ENCODE measurements around the gene AGBL1. TPM values are rescaled to one million over a fixed set of nuclear protein-coding genes. Genes with fewer than 3 reads are reported as not detected.

AGBL1 gene
- total and polyA plus RNA-seq, 4 donors: not detected

DNA sequence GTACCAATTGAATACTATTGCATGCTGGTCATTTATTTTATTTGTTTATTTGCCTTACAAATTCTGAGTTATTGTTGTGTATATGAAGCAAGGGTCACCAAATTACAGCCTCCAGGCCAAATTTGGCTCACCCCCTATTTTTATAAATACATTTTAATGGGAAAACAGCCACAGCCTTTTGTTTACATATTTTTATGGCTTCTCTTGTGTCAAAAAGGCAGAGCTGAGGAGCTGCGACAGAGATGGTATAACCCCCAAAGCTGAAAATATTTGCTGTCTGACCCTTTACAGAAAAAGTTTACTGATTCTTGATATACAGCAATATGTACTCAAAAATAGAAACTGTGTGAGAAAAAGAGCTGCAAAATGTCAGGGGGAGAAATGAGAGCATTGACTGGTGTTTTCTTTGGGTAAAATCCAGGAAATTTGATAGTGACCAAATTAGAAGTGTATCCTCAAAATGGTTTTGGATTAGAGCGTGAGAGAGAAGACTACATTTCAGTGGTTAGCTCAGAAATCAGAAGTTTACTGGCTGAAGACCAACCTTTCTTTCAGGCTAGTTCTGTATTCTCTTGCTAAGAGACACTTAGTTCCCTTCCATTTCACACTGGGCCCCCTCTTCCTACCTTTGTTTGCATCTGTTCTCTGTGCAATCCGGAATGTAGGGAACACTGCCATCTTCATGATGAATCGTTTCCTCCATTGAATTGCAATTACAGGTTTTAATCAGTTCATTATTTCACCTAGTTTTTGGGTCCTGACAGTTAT is 757.8 kb downstream of the AGBL1 start:
- WGBS: 53% methylated on average over 4 of the region's 4 CpGs
- no peak for TF ChIP-seq TAF1 (conservative IDR thresholded peaks at IDR 0.05)
- TF ChIP-seq NR2F2 (IDR thresholded peaks at IDR 0.05): peak; percentile 67
- no peaks in the 10 kb centered on the region for H3K4me1 ChIP-seq (ENCODE audit: control insufficient read depth in 4 of 4, insufficient read depth in 4 of 4, low read length in 3 of 4)
- H3K27ac ChIP-seq (ENCODE audit: low read depth in 1 of 2, low read length in 2 of 2): no peak overlapping the region
- H3K9ac ChIP-seq (ENCODE audit: low read depth in 1 of 2, low read length in 2 of 2): no peak overlapping the region
- H3K27me3 ChIP-seq (ENCODE audit: control insufficient read depth in 4 of 4, insufficient read depth in 4 of 4, low read length in 3 of 4): no peaks in the 10 kb centered on the region
- H3K9me3 ChIP-seq (ENCODE audit: control insufficient read depth in 4 of 4, low read length in 3 of 4): no peaks in the 10 kb centered on the region
- no peak overlapping the region for H3K4me3 ChIP-seq (ENCODE audit: low read depth in 1 of 3, low read length in 3 of 3)
- H3K36me3 ChIP-seq (ENCODE audit: control insufficient read depth in 4 of 4, insufficient read depth in 3 of 4, low read depth in 1 of 4, low read length in 3 of 4): no peaks in the 10 kb centered on the region
- DNase-seq (ENCODE audit: low spot score): no peak

- DNase-seq (ENCODE audit: low spot score): no peak
- TF ChIP-seq EGR1 (IDR thresholded peaks at IDR 0.05; ENCODE audit: low read depth in 2 of 2): no peak
- TF ChIP-seq CTCF (IDR thresholded peaks at IDR 0.05; ENCODE audit: low read depth, low read length, missing input control): no peak
- no peak for TF ChIP-seq ZBTB33 (IDR thresholded peaks at IDR 0.05)
- TF ChIP-seq RAD21 (IDR thresholded peaks at IDR 0.05): no peak
- TF ChIP-seq, protein P1, sequence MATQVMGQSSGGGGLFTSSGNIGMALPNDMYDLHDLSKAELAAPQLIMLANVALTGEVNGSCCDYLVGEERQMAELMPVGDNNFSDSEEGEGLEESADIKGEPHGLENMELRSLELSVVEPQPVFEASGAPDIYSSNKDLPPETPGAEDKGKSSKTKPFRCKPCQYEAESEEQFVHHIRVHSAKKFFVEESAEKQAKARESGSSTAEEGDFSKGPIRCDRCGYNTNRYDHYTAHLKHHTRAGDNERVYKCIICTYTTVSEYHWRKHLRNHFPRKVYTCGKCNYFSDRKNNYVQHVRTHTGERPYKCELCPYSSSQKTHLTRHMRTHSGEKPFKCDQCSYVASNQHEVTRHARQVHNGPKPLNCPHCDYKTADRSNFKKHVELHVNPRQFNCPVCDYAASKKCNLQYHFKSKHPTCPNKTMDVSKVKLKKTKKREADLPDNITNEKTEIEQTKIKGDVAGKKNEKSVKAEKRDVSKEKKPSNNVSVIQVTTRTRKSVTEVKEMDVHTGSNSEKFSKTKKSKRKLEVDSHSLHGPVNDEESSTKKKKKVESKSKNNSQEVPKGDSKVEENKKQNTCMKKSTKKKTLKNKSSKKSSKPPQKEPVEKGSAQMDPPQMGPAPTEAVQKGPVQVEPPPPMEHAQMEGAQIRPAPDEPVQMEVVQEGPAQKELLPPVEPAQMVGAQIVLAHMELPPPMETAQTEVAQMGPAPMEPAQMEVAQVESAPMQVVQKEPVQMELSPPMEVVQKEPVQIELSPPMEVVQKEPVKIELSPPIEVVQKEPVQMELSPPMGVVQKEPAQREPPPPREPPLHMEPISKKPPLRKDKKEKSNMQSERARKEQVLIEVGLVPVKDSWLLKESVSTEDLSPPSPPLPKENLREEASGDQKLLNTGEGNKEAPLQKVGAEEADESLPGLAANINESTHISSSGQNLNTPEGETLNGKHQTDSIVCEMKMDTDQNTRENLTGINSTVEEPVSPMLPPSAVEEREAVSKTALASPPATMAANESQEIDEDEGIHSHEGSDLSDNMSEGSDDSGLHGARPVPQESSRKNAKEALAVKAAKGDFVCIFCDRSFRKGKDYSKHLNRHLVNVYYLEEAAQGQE (IDR thresholded peaks at IDR 0.05): no peak
- no peak for TF ChIP-seq TAF1 (conservative IDR thresholded peaks at IDR 0.05)
- Histone ChIP-seq H3K4me1 (ENCODE audit: control insufficient read depth in 4 of 4, insufficient read depth in 4 of 4, low read length in 3 of 4) (no peaks in the 10 kb centered on the region), H3K36me3 (ENCODE audit: control insufficient read depth in 4 of 4, insufficient read depth in 3 of 4, low read depth in 1 of 4, low read length in 3 of 4) (no peaks in the 10 kb centered on the region), H3K27me3 (ENCODE audit: control insufficient read depth in 4 of 4, insufficient read depth in 4 of 4, low read length in 3 of 4) (no peaks in the 10 kb centered on the region), H3K27ac (ENCODE audit: low read depth in 1 of 2, low read length in 2 of 2) (no peak overlapping the region), H3K4me3 (ENCODE audit: low read depth in 1 of 3, low read length in 3 of 3) (no peak overlapping the region), H3K9me3 (ENCODE audit: control insufficient read depth in 4 of 4, low read length in 3 of 4) (no peaks in the 10 kb centered on the region), H3K9ac (ENCODE audit: low read depth in 1 of 2, low read length in 2 of 2) (no peak overlapping the region)
- WGBS: 69% methylated on average over 3 of the region's 3 CpGs
These were observed 759.8 kb downstream of the AGBL1 start for GRCh38 chr15:86839502-86839901.

- Histone ChIP-seq H3K9me3 (ENCODE audit: control insufficient read depth in 4 of 4, low read length in 3 of 4) (no peaks in the 10 kb centered on the region), H3K4me3 (ENCODE audit: low read depth in 1 of 3, low read length in 3 of 3) (no peak overlapping the region), H3K4me1 (ENCODE audit: control insufficient read depth in 4 of 4, insufficient read depth in 4 of 4, low read length in 3 of 4) (no peaks in the 10 kb centered on the region), H3K9ac (ENCODE audit: low read depth in 1 of 2, low read length in 2 of 2) (no peak overlapping the region), H3K36me3 (ENCODE audit: control insufficient read depth in 4 of 4, insufficient read depth in 3 of 4, low read depth in 1 of 4, low read length in 3 of 4) (no peaks in the 10 kb centered on the region), H3K27me3 (ENCODE audit: control insufficient read depth in 4 of 4, insufficient read depth in 4 of 4, low read length in 3 of 4) (no peaks in the 10 kb centered on the region), H3K27ac (ENCODE audit: low read depth in 1 of 2, low read length in 2 of 2) (no peak overlapping the region)
- TF ChIP-seq EGR1 (IDR thresholded peaks at IDR 0.05; ENCODE audit: low read depth in 2 of 2): no peak
- no peak for TF ChIP-seq HNF4A (conservative IDR thresholded peaks at IDR 0.05)
- TF ChIP-seq SP1 (IDR thresholded peaks at IDR 0.05): no peak
- no peak for TF ChIP-seq NR2F2 (IDR thresholded peaks at IDR 0.05)
- no peak for TF ChIP-seq RAD21 (IDR thresholded peaks at IDR 0.05)
- TF ChIP-seq ATF3 (IDR thresholded peaks at IDR 0.05): no peak
- DNase-seq (ENCODE audit: low spot score): no peak
- 92% methylated on average over 2 of the region's 2 CpGs for WGBS
These were observed 761.3 kb downstream of the AGBL1 start for GRCh38 chr15:86840996-86841395.
